Measurements from ENCODE around the gene ZNF567.
"Not testable (repeated sequence)": the region's sequence is repeated elsewhere in the genome, so short reads cannot be mapped to it uniquely, and the experiment has no call there.

The ZNF567 gene

DNA sequence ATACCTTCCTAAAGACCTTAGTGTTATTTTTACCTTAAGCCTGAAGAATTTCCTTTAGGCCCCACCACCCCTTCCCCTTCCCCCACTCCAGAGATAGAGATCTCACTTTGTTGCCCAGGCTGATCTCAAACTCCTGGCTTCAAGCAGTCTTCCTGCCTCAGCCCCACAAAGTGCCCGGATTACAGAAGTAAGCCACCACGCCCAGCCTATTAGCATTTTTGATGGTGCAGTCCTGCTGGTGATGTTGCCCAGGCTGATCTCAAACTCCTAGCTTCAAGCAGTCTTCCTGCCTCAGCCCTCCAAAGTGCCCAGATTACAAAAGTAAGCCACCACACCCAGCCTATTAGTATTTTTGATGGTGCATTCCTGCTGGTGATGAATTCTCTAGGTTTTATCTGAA is 22.0 kb downstream of the ZNF567 start:
- TF ChIP-seq JUND (IDR thresholded peaks at IDR 0.05; ENCODE audit: low read depth): no peak
- no peak for DNase-seq (ENCODE audit: low read depth in 1 of 2, low spot score in 1 of 2)
- in situ Hi-C loops (cut with HindIII; ENCODE audit: low pct_unique_long_range_greater_than_20kb, low sequenced_read_pairs): no loop called here

DNA sequence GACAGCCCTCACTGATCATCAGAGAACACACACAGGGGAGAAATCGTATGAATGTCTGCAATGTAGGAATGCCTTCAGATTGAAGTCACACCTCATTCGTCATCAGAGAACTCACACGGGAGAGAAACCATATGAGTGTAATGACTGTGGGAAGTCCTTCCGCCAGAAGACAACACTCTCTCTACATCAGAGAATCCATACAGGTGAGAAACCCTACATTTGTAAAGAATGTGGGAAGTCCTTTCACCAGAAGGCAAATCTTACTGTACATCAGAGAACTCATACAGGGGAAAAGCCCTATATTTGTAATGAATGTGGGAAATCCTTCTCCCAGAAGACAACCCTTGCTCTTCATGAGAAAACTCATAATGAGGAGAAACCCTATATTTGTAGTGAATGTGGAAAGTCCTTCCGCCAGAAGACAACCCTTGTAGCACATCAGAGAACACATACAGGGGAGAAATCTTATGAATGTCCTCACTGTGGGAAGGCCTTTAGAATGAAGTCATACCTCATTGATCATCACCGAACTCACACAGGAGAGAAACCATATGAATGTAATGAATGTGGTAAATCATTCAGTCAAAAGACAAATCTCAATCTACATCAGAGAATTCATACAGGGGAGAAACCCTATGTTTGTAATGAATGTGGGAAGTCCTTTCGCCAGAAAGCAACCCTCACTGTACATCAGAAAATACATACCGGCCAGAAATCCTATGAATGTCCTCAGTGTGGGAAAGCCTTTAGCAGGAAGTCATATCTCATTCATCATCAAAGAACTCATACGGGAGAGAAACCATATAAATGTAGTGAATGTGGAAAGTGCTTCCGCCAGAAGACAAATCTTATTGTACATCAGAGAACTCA is 32.5 kb downstream of the ZNF567 start:
- DNase-seq (ENCODE audit: low read depth in 1 of 2, low spot score in 1 of 2): peak in 1 of 2 experiments; percentile 8
- TF ChIP-seq JUND (IDR thresholded peaks at IDR 0.05; ENCODE audit: low read depth): no peak
- in situ Hi-C loops (cut with HindIII; ENCODE audit: low pct_unique_long_range_greater_than_20kb, low sequenced_read_pairs): no loop called here

DNA sequence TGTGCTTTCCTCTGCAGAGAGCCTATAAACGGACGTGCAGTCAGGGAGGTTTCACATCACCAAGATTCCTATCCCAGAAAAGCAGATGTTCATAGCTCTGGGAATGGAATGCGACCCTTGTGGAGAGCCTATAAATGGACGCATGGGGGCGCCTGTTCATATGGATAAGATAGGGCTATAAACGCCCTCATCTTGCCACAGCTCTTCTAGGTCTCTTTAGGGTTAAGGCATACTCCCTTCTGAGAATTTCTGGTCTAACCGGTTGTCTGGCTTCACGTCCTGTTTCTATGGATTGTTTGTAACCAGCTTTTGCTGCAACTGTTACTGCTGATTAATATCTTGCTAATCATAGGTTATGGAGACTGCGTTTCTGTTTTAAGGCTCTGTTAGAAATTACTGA is 48.8 kb downstream of the ZNF567 start:
- DNase-seq (ENCODE audit: low read depth in 1 of 2, low spot score in 1 of 2): peak in 1 of 2 experiments; percentile 66
- in situ Hi-C loops (cut with HindIII; ENCODE audit: low pct_unique_long_range_greater_than_20kb, low sequenced_read_pairs): not testable (repeated sequence)

DNA sequence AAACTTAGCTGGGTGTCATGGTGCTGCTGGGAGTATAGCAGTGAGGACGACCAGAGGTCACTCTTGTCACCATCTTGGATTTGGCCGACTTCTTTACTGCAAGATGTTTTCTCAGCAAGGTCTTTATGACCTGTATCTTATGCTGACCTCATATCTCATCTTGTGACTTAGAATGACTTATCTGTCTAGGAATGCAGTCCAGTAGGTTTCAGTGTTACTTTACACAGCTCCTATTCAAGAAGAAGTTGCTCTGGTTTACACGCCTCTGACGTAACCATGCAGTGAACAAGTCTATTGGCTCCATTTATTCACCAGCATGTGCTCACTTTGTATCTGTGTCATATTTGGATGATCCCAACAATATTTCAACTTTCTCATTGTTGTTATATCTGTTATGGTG is 58.5 kb downstream of the ZNF567 start:
- in situ Hi-C loops (cut with HindIII; ENCODE audit: low pct_unique_long_range_greater_than_20kb, low sequenced_read_pairs): no loop called here
- TF ChIP-seq JUND (IDR thresholded peaks at IDR 0.05; ENCODE audit: low read depth): no peak
- DNase-seq (ENCODE audit: low read depth in 1 of 2, low spot score in 1 of 2): no peak

DNA sequence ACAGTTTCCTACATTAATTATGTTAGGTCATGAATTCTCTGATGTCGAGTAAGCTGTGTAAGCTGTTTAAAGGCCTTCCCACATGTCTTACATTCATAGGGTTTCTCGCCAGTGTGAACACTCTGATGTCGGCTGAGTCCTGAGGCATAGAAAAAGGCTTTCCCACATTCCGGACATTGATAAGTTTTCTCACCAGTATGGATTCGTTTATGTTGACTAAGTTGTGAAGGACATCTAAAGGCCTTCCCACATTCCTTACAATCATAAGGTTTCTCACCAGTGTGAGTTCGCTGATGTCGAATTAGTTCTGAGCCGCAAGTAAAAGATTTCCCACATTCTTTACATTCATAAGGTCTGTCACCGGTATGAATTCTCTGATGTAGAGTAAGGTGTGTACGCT is 60.3 kb downstream of the ZNF567 start:
- DNase-seq (ENCODE audit: low read depth in 1 of 2, low spot score in 1 of 2): no peak
- in situ Hi-C loops (cut with HindIII; ENCODE audit: low pct_unique_long_range_greater_than_20kb, low sequenced_read_pairs): no loop called here
- TF ChIP-seq JUND (IDR thresholded peaks at IDR 0.05; ENCODE audit: low read depth): no peak

DNA sequence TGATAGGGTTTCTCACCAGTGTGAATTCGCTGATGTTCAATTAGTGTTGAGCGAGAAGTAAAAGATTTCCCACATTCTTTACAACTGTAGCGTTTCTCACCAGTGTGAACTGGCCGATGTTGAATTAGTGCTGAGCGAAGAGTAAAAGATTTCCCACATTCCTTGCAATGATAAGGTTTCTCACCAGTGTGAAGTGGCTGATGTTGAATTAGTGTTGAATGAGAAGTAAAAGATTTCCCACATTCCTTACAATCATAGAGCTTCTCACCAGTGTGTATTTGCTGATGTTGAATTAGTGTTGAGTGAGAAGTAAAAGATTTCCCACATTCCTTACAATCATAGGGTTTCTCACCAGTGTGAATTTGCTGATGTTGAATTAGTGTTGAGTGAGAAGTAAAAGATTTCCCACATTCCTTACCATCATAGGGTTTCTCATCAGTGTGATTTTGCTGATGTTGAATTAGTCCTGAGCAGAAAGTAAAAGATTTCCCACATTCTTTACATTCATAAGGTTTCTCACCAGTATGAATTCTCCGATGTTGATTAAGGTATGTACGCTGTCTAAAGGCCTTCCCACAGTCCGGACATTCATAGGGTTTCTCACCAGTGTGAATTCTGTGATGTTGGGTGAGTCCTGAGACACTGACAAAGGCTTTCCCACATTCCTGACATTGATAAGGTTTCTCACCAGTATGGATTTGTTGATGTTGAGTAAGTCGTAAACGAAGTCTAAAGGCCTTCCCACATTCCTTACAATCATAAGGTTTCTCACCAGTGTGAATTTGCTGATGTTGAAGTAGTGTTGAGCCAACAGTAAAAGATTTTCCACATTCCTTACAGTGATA is 61.2 kb downstream of the ZNF567 start:
- in situ Hi-C loops (cut with HindIII; ENCODE audit: low pct_unique_long_range_greater_than_20kb, low sequenced_read_pairs): no loop called here
- DNase-seq (ENCODE audit: low read depth in 1 of 2, low spot score in 1 of 2): no peak

DNA sequence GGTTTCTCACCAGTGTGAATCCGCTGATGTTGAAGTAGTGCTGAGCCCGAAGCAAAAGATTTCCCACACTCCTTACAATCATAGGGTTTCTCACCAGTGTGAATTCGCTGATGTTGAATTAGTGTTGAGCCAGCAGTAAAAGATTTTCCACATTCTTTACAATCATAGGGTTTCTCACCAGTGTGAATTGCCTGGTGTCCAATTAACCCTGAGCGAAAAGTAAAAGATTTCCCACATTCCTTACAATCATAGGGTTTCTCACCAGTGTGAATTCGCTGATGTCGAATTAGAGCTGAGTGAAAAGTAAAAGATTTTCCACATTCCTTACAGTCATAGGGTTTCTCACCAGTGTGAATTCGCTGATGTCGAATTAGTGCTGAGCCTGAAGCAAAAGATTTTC is 62.2 kb downstream of the ZNF567 start:
- in situ Hi-C loops (cut with HindIII; ENCODE audit: low pct_unique_long_range_greater_than_20kb, low sequenced_read_pairs); DNase-seq (ENCODE audit: low read depth in 1 of 2, low spot score in 1 of 2): not testable (repeated sequence)

More for the DNA sequence above, 61.2 kb downstream of the ZNF567 start:
- TF ChIP-seq JUND (IDR thresholded peaks at IDR 0.05; ENCODE audit: low read depth): no peak

DNA sequence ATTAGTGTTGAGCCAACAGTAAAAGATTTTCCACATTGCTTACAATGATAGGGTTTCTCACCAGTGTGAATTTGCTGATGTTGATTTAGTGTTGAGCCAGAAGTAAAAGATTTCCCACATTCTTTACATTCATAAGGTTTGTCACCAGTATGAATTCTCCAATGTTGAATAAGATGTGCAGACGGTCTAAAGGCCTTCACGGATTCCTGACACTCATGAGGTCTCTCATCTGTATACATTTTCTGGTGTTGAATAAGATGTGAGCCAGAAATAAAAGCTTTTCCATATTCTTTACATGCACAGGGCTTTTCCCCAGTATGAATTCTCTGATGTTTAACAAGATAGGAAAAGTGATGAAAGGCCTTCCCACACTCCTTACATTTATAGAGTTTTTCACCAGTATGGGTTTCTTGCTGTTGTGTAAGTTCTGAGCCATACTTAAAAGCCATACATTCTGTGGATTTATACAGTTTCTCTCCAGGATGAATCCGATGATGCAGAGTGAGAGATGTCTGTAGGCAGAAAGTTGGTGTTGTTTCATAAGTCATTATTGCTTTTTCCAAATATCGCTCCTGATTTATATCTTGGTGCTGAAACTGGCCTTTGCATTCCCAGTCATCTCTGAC is 62.8 kb downstream of the ZNF567 start:
- no peak for TF ChIP-seq JUND (IDR thresholded peaks at IDR 0.05; ENCODE audit: low read depth)
- in situ Hi-C loops (cut with HindIII; ENCODE audit: low pct_unique_long_range_greater_than_20kb, low sequenced_read_pairs): no loop called here
- DNase-seq (ENCODE audit: low read depth in 1 of 2, low spot score in 1 of 2): no peak
